UCSD-AML1 (cell line): ENCODE measurements around the gene SHANK2.

ENCODE experiments used
- DNase-seq: peaks from one replicate; lab custom pipeline; 2025; ENCODE audit not compliant: unreplicated experiment; lab: John Stamatoyannopoulos, UW

SHANK2 gene

GRCh38 chr11:71223081-71223405 is 29.3 kb downstream of the SHANK2 start:
- no peak for DNase-seq

- no peak for DNase-seq
These were observed 29.9 kb downstream of the SHANK2 start for GRCh38 chr11:71222318-71223080.

GRCh38 chr11:71221821-71222220 is 30.6 kb downstream of the SHANK2 start:
- no peak for DNase-seq

- DNase-seq = no peak
These were observed 31.2 kb downstream of the SHANK2 start for GRCh38 chr11:71221201-71221600.

- no peak for DNase-seq
These were observed 33.4 kb downstream of the SHANK2 start for GRCh38 chr11:71218789-71219499.

- DNase-seq = no peak
These were observed 36.9 kb downstream of the SHANK2 start for GRCh38 chr11:71215425-71215965.

- no peak for DNase-seq
These were observed 37.6 kb downstream of the SHANK2 start for GRCh38 chr11:71214553-71215424.

- no peak for DNase-seq
These were observed 38.5 kb downstream of the SHANK2 start for GRCh38 chr11:71213696-71214552.

- no peak for DNase-seq
These were observed 39.4 kb downstream of the SHANK2 start for GRCh38 chr11:71212871-71213559.

- DNase-seq = no peak
These were observed 40.7 kb downstream of the SHANK2 start for GRCh38 chr11:71211631-71212030.

GRCh38 chr11:71210861-71211260 is 41.5 kb downstream of the SHANK2 start:
- no peak for DNase-seq

GRCh38 chr11:71209656-71210055 is 42.7 kb downstream of the SHANK2 start:
- DNase-seq = no peak

- DNase-seq = no peak
These were observed 43.2 kb downstream of the SHANK2 start for GRCh38 chr11:71209181-71209580.

- no peak for DNase-seq
These were observed 44.2 kb downstream of the SHANK2 start for GRCh38 chr11:71208011-71208774.

- DNase-seq = no peak
These were observed 44.8 kb downstream of the SHANK2 start for GRCh38 chr11:71207563-71207962.

- no peak for DNase-seq
These were observed 46.2 kb downstream of the SHANK2 start for GRCh38 chr11:71206186-71206585.

GRCh38 chr11:71204748-71205664 is 47.4 kb downstream of the SHANK2 start:
- DNase-seq = no peak

- no peak for DNase-seq
These were observed 48.1 kb downstream of the SHANK2 start for GRCh38 chr11:71204294-71204693.
